ENCODE data around the gene CLUH. TPM values are rescaled to one million over a fixed set of nuclear protein-coding genes. Genes with fewer than 3 reads are reported as not detected.

Gene CLUH
- total RNA-seq, 1 donor from 2014 or later = 6.8 TPM

DNA sequence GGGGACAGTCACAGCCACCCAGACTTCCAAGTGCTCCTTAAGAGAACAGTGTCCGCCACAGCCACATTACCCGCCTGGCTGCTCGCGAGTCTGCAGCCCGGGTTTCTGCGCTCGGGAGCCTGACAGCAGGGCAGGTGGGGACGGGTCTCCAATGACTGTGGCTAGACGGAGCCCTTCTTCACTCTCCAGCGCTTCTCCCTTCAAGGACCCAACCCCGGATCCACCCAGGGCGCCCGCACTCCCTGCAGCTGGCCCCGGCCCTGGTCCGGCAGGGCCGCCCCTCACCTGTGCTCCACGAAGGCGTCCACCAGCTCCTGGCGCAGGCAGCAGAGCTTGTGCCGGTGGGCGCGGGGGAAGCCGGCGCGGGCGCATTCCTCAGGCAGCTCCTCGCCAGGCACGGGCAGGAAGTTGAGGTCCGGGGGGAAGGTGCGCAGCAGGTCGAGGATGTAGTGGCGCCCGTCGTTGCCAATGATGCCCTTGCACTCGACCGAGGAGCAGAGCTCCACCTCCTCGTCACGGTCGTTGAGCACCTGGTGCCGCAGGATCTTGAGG lies 13.9 kb downstream of the CLUH start:
- H2AFZ ChIP-seq (replicated peaks) = no peak overlapping the region
- Mint-ChIP-seq H3K9me3 (no peaks in the 10 kb centered on the region), H3K27me3 (ENCODE audit: insufficient read depth, low read depth) (peaks cover 2% of the 10 kb centered on the region), H3K4me1 (no peaks in the 10 kb centered on the region), H3K36me3 (no peaks in the 10 kb centered on the region), H3K27ac (no peak overlapping the region), H3K4me3 (no peak overlapping the region)
- no peaks in the 10 kb centered on the region for H3K79me2 ChIP-seq (ENCODE audit: low read depth)
- no peak overlapping the region for H3K4me3 ChIP-seq
- H3K9ac ChIP-seq = no peak overlapping the region
- H3K9me3 ChIP-seq (ENCODE audit: low read depth) = no peaks in the 10 kb centered on the region
- no peak overlapping the region for H3K27ac ChIP-seq
- TF ChIP-seq EZH2 (IDR thresholded peaks at IDR 0.05) (no peak), EZH2phosphoT487 (IDR thresholded peaks at IDR 0.05) (no peak), CTCF (IDR thresholded peaks at IDR 0.05) (no peak)
- H3K36me3 ChIP-seq = no peaks in the 10 kb centered on the region
- H3K4me2 ChIP-seq = no peak overlapping the region
- DNase-seq (ENCODE audit: low spot score) = no peak
- H3K4me1 ChIP-seq = no peaks in the 10 kb centered on the region
- H3F3A ChIP-seq (ENCODE audit: low read depth) = no peaks in the 10 kb centered on the region
- H4K20me1 ChIP-seq (ENCODE audit: low read depth) = no peaks in the 10 kb centered on the region
- H3K27me3 ChIP-seq = no peaks in the 10 kb centered on the region

- no peaks in the 10 kb centered on the region for H4K20me1 ChIP-seq (ENCODE audit: low read depth)
- H3K79me2 ChIP-seq (ENCODE audit: low read depth) = no peaks in the 10 kb centered on the region
- H3K9ac ChIP-seq = no peak overlapping the region
- no peak overlapping the region for H2AFZ ChIP-seq (replicated peaks)
- no peaks in the 10 kb centered on the region for H3K27me3 ChIP-seq
- H3F3A ChIP-seq (ENCODE audit: low read depth) = no peaks in the 10 kb centered on the region
- Mint-ChIP-seq H3K27me3 (ENCODE audit: insufficient read depth, low read depth) (peaks cover 2% of the 10 kb centered on the region), H3K4me1 (no peaks in the 10 kb centered on the region), H3K36me3 (no peaks in the 10 kb centered on the region), H3K9me3 (no peaks in the 10 kb centered on the region), H3K4me3 (no peak overlapping the region), H3K27ac (no peak overlapping the region)
- TF ChIP-seq EZH2 (IDR thresholded peaks at IDR 0.05) = no peak
- no peak for TF ChIP-seq CTCF (IDR thresholded peaks at IDR 0.05)
- no peaks in the 10 kb centered on the region for H3K4me1 ChIP-seq
- H3K36me3 ChIP-seq = no peaks in the 10 kb centered on the region
- H3K27ac ChIP-seq = no peak overlapping the region
- H3K9me3 ChIP-seq (ENCODE audit: low read depth) = no peaks in the 10 kb centered on the region
- no peak overlapping the region for H3K4me2 ChIP-seq
- no peak overlapping the region for H3K4me3 ChIP-seq
- no peak for DNase-seq (ENCODE audit: low spot score)
These were observed 15.4 kb downstream of the CLUH start for GRCh38 chr17:2695961-2696760.

- no peaks in the 10 kb centered on the region for H3K9me3 ChIP-seq (ENCODE audit: low read depth)
- H3K27me3 ChIP-seq = no peaks in the 10 kb centered on the region
- no peaks in the 10 kb centered on the region for H3K9me3 Mint-ChIP-seq
- H3K36me3 Mint-ChIP-seq = no peaks in the 10 kb centered on the region
- no peaks in the 10 kb centered on the region for H3F3A ChIP-seq (ENCODE audit: low read depth)
- no peak for DNase-seq (ENCODE audit: low spot score)
- H3K9ac ChIP-seq = no peak overlapping the region
- H3K27me3 Mint-ChIP-seq (ENCODE audit: insufficient read depth, low read depth) = peaks cover 2% of the 10 kb centered on the region
- no peaks in the 10 kb centered on the region for H3K4me1 ChIP-seq
- H3K27ac Mint-ChIP-seq = no peak overlapping the region
- no peaks in the 10 kb centered on the region for H3K4me1 Mint-ChIP-seq
- no peak for TF ChIP-seq CTCF (IDR thresholded peaks at IDR 0.05)
- no peaks in the 10 kb centered on the region for H4K20me1 ChIP-seq (ENCODE audit: low read depth)
- H3K4me3 ChIP-seq = no peak overlapping the region
- H3K79me2 ChIP-seq (ENCODE audit: low read depth) = no peaks in the 10 kb centered on the region
- no peak overlapping the region for H3K27ac ChIP-seq
- H3K36me3 ChIP-seq = no peaks in the 10 kb centered on the region
- no peak overlapping the region for H2AFZ ChIP-seq (replicated peaks)
- H3K4me2 ChIP-seq = no peak overlapping the region
- no peak overlapping the region for H3K4me3 Mint-ChIP-seq
These were observed 16.2 kb downstream of the CLUH start for GRCh38 chr17:2695243-2695960.

Data from neural progenitor cell (in vitro differentiated cells).